Measurements from ENCODE around the gene GM2A. TPM values are rescaled to one million over a fixed set of nuclear protein-coding genes. Genes with fewer than 3 reads are reported as not detected.

Gene GM2A
- total and polyA plus RNA-seq, 2 of the 8 experiments (the other 6 are each of a cell fraction or from before 2014, with no cell fraction given), result 18.5 to 32.2 TPM

GRCh38 chr5:151275803-151276202, 22.8 kb downstream of the GM2A start:
- Histone ChIP-seq H3K4me1 (replicated peaks in 1 of 4; ENCODE audit: control insufficient read depth in 3 of 4, insufficient read depth in 4 of 4, low read length in 3 of 4) (no peaks in the 10 kb centered on the region), H3K56ac (replicated peaks; ENCODE audit: insufficient read length, low read depth, low read length) (no peak overlapping the region), H4K5ac (ENCODE audit: insufficient read length, low read depth, low read length) (no peak overlapping the region), H2AK5ac (ENCODE audit: low read depth, low read length) (no peak overlapping the region), H2BK5ac (ENCODE audit: low read depth, low read length) (no peak overlapping the region), H2BK12ac (ENCODE audit: low read depth, low read length) (no peak overlapping the region), H3K9me3 (ENCODE audit: insufficient read depth in 2 of 2, low read depth in 1 of 2, low read length in 1 of 2) (no peaks in the 10 kb centered on the region), H3K4ac (replicated peaks; ENCODE audit: insufficient read length, low read depth, low read length) (no peak overlapping the region), H2BK120ac (replicated peaks; ENCODE audit: low read depth, low read length) (no peak overlapping the region), H3K23me2 (ENCODE audit: low read depth, low read length) (no peaks in the 10 kb centered on the region), H4K91ac (replicated peaks; ENCODE audit: insufficient read length, low read length) (no peak overlapping the region), H3K9ac (replicated peaks in 1 of 4; ENCODE audit: extremely low read depth in 1 of 4, low read depth in 3 of 4, low read length in 3 of 4) (no peak overlapping the region), H3K79me1 (ENCODE audit: low read depth, low read length) (no peaks in the 10 kb centered on the region), H3K36me3 (ENCODE audit: control insufficient read depth in 2 of 4, insufficient read depth in 4 of 4, low read length in 3 of 4) (no peaks in the 10 kb centered on the region), H3K14ac (ENCODE audit: insufficient read length) (no peak overlapping the region), H3K27ac (ENCODE audit: low read depth, low read length) (no peak overlapping the region), H2BK20ac (ENCODE audit: low read length) (no peak overlapping the region), H2BK15ac (ENCODE audit: low read length) (no peak overlapping the region), H3K79me2 (ENCODE audit: control insufficient read depth in 1 of 2, insufficient read depth in 2 of 2, low read length in 2 of 2) (no peaks in the 10 kb centered on the region), H3K18ac (ENCODE audit: extremely low read depth, low read length) (no peak overlapping the region), H3K27me3 (replicated peaks in 1 of 4; ENCODE audit: control insufficient read depth in 3 of 4, extremely low read depth in 1 of 4, insufficient read depth in 3 of 4, low read length in 3 of 4) (no peaks in the 10 kb centered on the region), H3K23ac (ENCODE audit: insufficient read length) (no peak overlapping the region), H4K20me1 (replicated peaks in 1 of 2; ENCODE audit: control insufficient read depth in 1 of 2, insufficient read depth in 2 of 2, low read length in 2 of 2) (no peaks in the 10 kb centered on the region), H4K8ac (ENCODE audit: extremely low read depth, insufficient read depth, low read length) (no peak overlapping the region), H3K4me3 (ENCODE audit: extremely low read depth in 1 of 4, insufficient read depth in 2 of 4, low read depth in 3 of 4, low read length in 4 of 4) (no peak overlapping the region), H2AFZ (ENCODE audit: low read length) (no peak overlapping the region), H3K4me2 (ENCODE audit: insufficient read depth in 1 of 2, low read depth in 2 of 2, low read length in 2 of 2) (no peak overlapping the region)
- ChIA-PET CTCF (ENCODE audit: partially characterized antibody) (interaction anchor here (0.8 to 1.3 kb wide), 3 partner anchors 9 to 28 kb away, joined by 3 read pairs; no protein-coding TSS in a partner anchor), POLR2A (ENCODE audit: partially characterized antibody) (no interaction called here)
- 88% methylated on average over 2 of the region's 2 CpGs; no CpG with 5 or more reads in 1 of the 2 experiments for WGBS, 2 experiments (ENCODE audit: extremely low coverage in 1 of 2, insufficient coverage in 1 of 2, insufficient read length in 1 of 2, insufficient replicate concordance in 2 of 2, low coverage in 1 of 2, low lambda C conversion rate in 2 of 2, missing lambda C conversion rate in 1 of 2)
- TF ChIP-seq RFX5 (IDR thresholded peaks at IDR 0.05; ENCODE audit: borderline replicate concordance, low read depth, low read length), result no peak
- TF ChIP-seq ASH2L (IDR thresholded peaks at IDR 0.05; ENCODE audit: low read length), result no peak
- DNase-seq (ENCODE audit: low read depth in 1 of 2, low spot score in 2 of 2) (no peak), FAIRE-seq (no peak)
